Stimulated activated CD8-positive, alpha-beta memory T cell treated with anti-CD3 and anti-CD28 coated beads, Interleukin-7, amount 100 ng/mL, for 1 hour (primary cell): ENCODE results near the gene CDKN2D.
"Not testable (repeated sequence)": the region's sequence is repeated elsewhere in the genome, so short reads cannot be mapped to it uniquely, and the experiment has no call there.

Experiments used
- DNase-seq, 2 donors: peaks; one replicate each; pipeline ENCODE4 v3.0.0-alpha.2; 2020; ENCODE audit warnings: low read depth in 2 of 2

The CDKN2D gene

DNA sequence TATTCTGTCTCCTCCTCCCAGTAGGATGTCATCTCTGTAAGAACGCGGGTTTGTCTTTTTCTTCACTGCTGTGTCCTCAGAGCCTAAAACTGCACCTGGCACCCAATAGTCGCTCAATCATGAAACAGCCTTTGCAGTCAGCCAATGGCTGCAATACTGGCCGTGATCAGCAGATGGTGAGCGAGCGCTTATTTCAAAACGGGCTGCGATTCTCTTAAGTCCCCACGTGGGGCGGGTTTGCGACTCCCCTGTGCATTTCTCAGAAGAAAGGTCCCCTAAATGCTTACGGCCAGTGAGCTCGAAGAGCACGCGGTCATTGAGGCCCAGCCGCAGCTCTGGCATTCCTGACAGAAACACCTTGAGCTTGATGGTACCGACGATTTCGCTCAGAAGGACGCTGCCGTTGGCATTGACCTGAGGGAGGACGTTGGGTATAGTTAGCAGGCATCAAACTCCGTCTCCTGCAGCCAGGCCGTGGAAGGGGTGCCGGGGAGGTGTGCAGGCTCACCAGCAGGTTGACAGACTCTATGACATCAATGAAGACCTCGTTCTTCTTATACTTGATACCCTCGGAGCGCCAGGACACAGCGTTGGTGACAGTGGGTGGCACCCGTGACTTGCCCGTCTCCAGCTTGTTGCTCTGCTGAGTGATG, 12.3 kb upstream of the CDKN2D start:
- DNase-seq: peak; percentile 80 to 85

- DNase-seq: no peak
Measured at GRCh38 chr19:10577951-10578350, 9.2 kb upstream of the CDKN2D start.

- DNase-seq: no peak
Measured at GRCh38 chr19:10575011-10575716, 6.4 kb upstream of the CDKN2D start.

DNA sequence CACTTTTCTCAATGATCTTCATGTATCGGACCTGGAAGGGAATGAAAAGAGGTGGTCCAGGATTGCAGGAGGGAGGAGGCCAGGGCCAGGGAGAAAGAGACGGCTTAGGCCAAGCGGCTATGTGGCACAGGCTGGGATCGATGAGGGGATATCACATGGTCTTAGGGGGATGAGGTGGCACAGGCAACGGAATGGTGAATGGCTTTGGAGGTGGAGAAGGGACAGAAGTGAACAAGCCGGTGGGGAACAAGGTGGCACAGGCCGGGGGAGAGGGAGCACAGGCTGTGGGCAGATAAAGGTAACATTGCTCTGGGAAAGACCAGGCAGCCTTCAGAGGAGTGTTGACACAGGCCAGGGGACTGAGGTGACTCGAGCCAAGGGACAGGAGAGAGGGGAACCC, 5.7 kb upstream of the CDKN2D start:
- no peak for DNase-seq

DNA sequence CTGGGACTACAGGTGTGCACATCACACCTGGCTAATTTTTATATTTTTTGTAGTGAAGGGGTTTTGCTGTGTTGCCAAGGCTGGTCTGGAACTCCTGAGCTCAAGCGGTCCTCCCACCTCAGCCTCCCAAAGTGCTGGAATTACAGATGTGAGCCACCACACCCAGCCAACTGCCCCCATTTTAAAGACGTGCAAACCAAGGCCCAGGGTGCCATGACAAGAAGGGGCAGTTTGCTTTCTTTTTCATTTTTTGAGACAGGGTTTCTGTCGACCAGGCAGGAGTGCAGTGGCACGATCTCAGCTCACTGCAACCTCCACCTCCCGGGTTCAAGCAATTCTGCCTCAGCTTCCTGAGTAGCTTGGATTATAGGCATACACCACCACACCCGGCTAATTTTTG, 5.0 kb upstream of the CDKN2D start:
- not testable (repeated sequence) for DNase-seq

- no peak for DNase-seq
Measured at GRCh38 chr19:10568062-10568825, 535 bp downstream of the CDKN2D start.

DNA sequence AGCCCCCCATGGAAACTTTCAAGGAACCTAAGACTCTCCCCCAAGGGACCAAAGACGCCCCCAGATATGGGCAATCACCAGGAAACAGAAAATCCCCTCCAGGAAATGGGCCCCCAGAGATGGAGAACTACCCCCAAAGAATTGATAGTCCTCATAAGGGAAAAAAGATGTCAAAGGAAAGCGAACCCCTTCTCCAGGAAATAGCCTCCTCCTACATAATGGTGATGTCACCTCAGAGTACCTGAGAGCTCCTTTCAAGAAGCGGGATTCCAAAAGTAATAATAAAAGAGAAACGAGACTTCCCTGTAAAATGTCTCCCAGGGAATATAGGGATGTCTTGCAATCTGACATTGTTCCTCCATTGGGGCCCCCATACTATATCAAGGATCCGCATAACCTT, 1.1 kb downstream of the CDKN2D start:
- DNase-seq: no peak

DNA sequence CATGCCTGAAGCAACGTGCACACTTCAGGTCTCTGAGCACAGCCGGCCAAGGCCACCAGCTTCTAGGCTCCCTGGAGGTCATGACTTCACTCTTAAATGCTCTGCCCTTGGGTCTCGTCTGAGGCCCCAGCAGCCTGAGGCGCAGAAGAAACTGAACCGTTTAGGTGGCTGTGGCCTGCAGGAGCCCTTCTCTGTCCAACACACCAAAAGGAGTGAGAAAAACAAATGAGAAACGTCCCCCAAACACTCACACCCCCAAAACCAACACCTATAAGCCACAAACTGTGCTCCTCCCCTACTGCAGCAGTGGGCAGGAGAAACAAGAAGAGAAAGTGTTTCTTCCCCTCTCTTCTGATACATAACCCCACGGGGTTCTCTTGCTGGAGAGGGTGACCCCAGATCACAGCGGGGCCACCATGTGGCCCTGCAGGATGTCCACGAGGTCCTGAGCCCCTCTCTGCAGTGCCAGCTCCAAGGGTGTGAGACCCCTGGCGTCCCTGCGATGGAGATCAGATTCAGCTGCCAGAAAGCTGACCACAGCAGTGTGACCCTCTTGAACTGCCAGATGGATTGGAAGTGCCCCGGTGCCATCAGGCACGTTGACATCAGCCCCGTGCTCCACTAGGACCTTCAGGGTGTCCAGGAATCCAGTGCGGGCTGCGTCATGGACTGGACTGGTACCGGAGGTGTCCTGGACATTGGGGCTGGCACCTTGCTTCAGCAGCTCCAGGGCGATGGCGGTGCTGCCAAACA, 1.9 kb downstream of the CDKN2D start:
- peak in 1 of 2 donors; percentile 45 for DNase-seq

DNA sequence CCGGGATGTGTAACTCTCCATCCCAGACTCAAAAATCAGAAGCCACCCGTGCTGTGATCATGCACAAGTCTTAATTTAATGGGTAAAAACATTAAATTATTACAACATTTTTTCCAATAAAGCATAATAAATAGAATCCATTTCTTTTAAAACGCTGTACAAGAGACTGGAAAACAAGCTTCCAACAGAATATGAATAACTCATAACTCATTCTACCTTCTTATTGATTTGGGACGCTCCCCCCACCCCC, 2.4 kb downstream of the CDKN2D start:
- DNase-seq: no peak

DNA sequence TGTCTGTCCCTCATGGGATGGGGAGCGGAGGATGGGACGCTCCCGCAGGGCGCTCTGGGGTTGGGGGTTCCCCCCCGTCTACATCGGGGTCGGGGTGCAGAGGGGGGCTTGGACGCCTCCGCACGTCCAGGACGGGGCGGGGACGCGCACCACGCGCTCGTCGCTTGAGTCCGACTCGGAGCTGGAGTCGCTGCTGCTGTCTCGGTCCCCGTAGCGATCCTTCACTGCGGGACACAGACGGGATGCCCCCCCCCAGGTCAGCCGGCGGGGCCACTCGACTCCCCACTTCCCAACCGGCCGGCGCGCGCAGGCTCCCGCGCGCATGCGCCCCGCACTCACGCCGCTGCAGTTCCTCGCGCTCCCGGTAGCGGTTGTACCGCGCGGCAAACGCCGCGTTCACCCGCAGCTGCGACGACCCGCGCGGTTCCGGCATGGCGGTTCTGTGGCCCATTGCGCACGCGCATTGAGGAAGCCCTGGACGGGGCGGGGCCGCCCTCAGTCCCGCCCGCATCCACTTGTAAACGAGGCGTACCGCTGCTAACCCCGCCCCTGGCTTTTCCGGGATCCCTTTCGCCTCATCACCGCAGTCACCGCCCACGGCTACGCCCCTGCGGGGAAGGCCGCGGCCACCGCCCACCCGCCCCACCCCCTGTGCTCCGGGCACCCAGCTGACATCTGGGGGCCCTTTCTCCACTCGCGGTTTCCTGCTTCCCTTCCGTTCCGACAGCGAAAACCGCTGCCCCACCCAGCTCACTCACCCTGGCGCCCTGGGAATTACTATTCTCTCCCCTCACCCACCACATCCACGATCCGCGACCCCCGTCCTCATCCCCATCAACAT, 3.0 kb downstream of the CDKN2D start, which contains the start of gene KRI1:
Gene KRI1 (minus strand): TSS at position 444 of the 841 bp plus-strand sequence. CDS start 11 bp downstream, at position 433.
- DNase-seq: peak; percentile 97

- no peak for DNase-seq
Measured at GRCh38 chr19:10565028-10565566, 3.7 kb downstream of the CDKN2D start.

DNA sequence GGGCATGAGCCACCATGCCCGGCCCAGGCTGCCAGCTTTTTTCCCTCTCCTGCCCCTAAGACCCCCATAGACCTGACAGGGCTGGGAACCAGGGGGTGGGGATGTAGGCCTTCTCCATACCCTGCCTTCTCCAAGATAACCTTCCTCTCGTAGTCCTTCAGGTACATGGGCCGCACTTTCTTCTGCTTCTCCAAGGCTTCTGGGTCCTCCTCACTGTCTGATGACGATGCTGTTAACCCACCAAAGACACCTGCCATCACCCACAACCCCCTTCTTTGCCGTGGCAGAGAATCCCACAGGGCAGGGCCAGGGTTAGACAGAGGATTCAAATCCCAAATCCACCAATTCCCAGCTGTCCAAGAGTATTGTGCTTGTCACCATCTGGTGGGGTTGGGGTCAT, 6.2 kb downstream of the CDKN2D start:
- DNase-seq: no peak

- no peak for DNase-seq
Measured at GRCh38 chr19:10560154-10560553, 8.6 kb downstream of the CDKN2D start.

DNA sequence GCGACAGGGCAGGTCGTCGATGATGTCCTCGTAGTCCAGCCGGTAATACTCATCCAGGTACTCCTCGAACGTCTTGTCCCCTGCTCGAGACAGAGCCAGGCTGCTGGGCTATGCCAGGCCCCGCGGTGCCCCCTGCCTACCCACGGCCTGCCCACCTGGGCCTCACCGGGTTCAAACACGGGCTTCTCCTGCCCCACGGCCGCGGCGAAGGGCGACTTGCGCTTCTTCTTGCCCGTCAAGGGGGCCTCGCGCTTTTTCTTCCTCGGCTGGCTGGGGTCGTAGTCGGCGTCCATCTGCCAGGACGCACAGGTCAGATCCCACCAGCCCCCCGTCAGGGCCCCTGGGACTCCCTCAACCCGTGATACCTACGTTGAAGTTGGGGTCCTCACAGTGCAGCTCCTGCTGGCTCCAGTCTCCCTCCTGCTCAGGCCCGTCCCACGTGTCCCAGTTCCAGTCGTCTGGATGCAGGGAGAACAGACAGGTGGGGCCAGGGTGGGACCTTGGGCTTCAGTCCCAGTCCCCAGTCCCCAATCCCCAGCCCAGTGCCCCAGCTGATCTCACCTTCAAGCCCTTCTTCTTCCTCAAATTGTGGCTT, 11.1 kb downstream of the CDKN2D start:
- no peak for DNase-seq

DNA sequence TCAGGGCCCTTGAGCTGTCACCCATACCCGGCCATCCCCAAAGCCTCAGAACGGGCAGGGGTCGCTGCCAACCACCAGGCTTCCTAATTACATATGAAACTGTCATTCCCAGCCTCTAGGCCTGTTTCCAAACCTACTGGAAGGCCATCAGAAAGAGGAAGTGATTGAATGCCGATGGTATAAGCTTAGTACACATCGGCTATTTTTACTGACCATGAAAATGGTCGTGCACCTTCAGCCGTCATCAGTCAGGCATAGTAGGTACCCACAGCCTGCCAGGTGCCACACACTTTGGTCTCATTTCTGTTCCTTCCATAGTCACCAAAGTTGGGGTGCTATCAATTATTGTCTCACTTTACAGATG, 13.2 kb downstream of the CDKN2D start:
- DNase-seq: no peak

- no peak for DNase-seq
Measured at GRCh38 chr19:10554760-10555609, 13.8 kb downstream of the CDKN2D start.

- peak; percentile 35 to 39 for DNase-seq
Measured at GRCh38 chr19:10553943-10554381, 14.8 kb downstream of the CDKN2D start.

GRCh38 chr19:10553087-10553667, 15.6 kb downstream of the CDKN2D start:
- DNase-seq: no peak

GRCh38 chr19:10552510-10553053, 16.2 kb downstream of the CDKN2D start:
- DNase-seq: no peak
